NOMO-1 (cell line): ENCODE data around the gene STARD13.
A peak's percentile ranks its signal among the peaks of the same experiment; 100 is the strongest.

ENCODE experiments used
- DNase-seq, 2 experiments: peaks; one replicate each; lab custom pipeline; 2025; ENCODE audit not compliant: unreplicated experiment in 2 of 2; lab: John Stamatoyannopoulos, UW

The STARD13 gene

GRCh38 chr13:33311040-33311439, 25.5 kb upstream of the STARD13 start:
- DNase-seq = no peak

- DNase-seq = no peak
Observed at GRCh38 chr13:33310245-33311038, 24.9 kb upstream of the STARD13 start.

GRCh38 chr13:33308863-33309262, 23.3 kb upstream of the STARD13 start:
- no peak for DNase-seq

- no peak for DNase-seq
Observed at GRCh38 chr13:33307843-33308242, 22.3 kb upstream of the STARD13 start.

- DNase-seq = no peak
Observed at GRCh38 chr13:33303855-33304597, 18.5 kb upstream of the STARD13 start.

- DNase-seq = no peak
Observed at GRCh38 chr13:33299626-33300025, 14.1 kb upstream of the STARD13 start.

- DNase-seq = no peak
Observed at GRCh38 chr13:33296793-33297425, 11.4 kb upstream of the STARD13 start.

- no peak for DNase-seq
Observed at GRCh38 chr13:33292712-33293111, 7.2 kb upstream of the STARD13 start.

GRCh38 chr13:33290421-33290965, 4.9 kb upstream of the STARD13 start:
- DNase-seq = no peak

GRCh38 chr13:33289966-33290365, 4.4 kb upstream of the STARD13 start:
- no peak for DNase-seq

GRCh38 chr13:33287142-33287882, 1.8 kb upstream of the STARD13 start:
- DNase-seq = no peak

GRCh38 chr13:33286128-33286527, 573 bp upstream of the STARD13 start:
- no peak for DNase-seq

- no peak for DNase-seq
Observed at GRCh38 chr13:33284916-33285315, 639 bp downstream of the STARD13 start.

- DNase-seq = peak in 1 of 2 experiments; percentile 10
Observed at GRCh38 chr13:33284031-33284430, 1.5 kb downstream of the STARD13 start.

- no peak for DNase-seq
Observed at GRCh38 chr13:33283195-33283911, 2.2 kb downstream of the STARD13 start.

- no peak for DNase-seq
Observed at GRCh38 chr13:33281951-33282595, 3.5 kb downstream of the STARD13 start.

GRCh38 chr13:33280923-33281322, 4.6 kb downstream of the STARD13 start:
- no peak for DNase-seq

GRCh38 chr13:33280279-33280905, 5.2 kb downstream of the STARD13 start:
- no peak for DNase-seq
